IPS-20b (cell line): Measurements from ENCODE around the gene MRPL52.

ENCODE experiments used
- H3K27ac ChIP-seq: one replicate; pipeline ENCODE4 v1.5.1; 2013; ENCODE audit warnings: low read length
- H3K27me3 ChIP-seq: 2 replicates; pipeline ENCODE4 v1.6.1; 2013; ENCODE audit warnings: mild to moderate bottlenecking, low read length, inconsistent platforms; ENCODE audit not compliant: insufficient read depth
- H3K36me3 ChIP-seq: 2 replicates; pipeline ENCODE4 v1.6.1; 2013; ENCODE audit warnings: low read depth, mild to moderate bottlenecking, inconsistent platforms, low read length, moderate library complexity; ENCODE audit not compliant: insufficient read depth
- H3K4me1 ChIP-seq: 2 replicates; pipeline ENCODE4 v1.6.1; 2013; ENCODE audit warnings: mild to moderate bottlenecking, control low read depth, inconsistent platforms, low read length, moderate library complexity; ENCODE audit not compliant: insufficient read depth
- H3K4me3 ChIP-seq: 2 replicates; pipeline ENCODE4 v1.5.1; 2013; ENCODE audit warnings: mild to moderate bottlenecking, low read length, inconsistent platforms
- H3K9ac ChIP-seq: 2 replicates; pipeline ENCODE4 v1.6.1; 2013; ENCODE audit warnings: low read depth, mild to moderate bottlenecking, inconsistent platforms, low read length, moderate library complexity
- H3K9me3 ChIP-seq: 2 replicates; pipeline ENCODE4 v1.6.1; 2013; ENCODE audit warnings: mild to moderate bottlenecking, low read depth, low read length, inconsistent platforms; ENCODE audit not compliant: insufficient read depth

Gene MRPL52

DNA sequence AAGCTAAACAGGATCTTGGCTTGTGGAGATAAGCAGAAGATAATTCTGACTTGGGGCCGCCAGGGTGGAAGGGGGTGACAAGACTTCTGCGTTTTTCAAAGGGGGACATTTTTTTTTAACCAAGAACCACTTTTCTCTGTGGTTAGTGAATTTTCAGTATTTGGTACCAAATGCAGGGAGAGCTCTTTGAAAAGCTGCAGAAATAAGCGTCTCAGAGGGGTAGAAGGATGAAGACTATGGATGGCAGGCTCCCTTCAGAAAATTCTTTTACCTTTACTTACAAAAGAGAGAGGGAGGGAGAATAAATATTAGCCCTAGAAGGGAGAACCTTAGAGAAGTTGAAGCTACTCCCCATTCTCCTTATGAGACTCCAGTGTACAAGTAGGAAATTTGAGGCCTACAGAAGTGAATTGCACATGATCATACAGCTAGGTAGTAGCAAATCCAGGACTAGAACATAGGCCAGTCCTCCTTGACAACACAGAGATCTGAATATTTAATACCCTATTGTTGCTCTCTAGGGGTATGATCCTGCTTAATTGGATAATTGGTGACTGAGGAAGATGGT is 840 bp downstream of the MRPL52 start:
- Histone ChIP-seq H3K4me3 (peak overlapping the region; percentile 85), H3K9me3 (no peaks in the 10 kb centered on the region), H3K27me3 (no peaks in the 10 kb centered on the region), H3K27ac (peak overlapping the region; percentile 52), H3K4me1 (peaks cover 7% of the 10 kb centered on the region; the same call in 1 of the 2 replicates), H3K9ac (peak overlapping the region; percentile 93; the same call in 1 of the 2 replicates), H3K36me3 (peaks cover 34% of the 10 kb centered on the region)

DNA sequence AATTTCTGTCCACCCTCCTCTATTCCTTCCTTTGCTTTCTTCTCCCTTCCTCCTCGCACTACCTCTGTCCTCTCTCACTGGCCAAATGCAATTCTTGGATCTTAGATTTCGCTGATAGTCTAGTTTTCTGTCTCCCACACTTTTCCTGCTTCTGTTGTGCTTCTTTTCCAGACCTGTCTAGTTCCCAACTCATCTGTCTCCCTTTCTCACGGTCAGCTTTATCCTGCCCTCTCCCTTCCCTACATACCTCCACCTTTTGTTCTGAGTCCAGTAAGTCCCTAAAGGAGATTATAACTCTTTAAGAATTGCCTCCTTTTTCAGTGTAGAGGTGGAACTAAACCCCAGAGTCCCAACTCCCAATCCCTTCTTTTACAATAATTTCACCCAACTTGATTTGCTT is 5.8 kb downstream of the MRPL52 start:
- H3K9me3 ChIP-seq, result no peaks in the 10 kb centered on the region
- H3K27me3 ChIP-seq, result peaks cover 14% of the 10 kb centered on the region; the same call in 1 of the 2 replicates
- H3K4me3 ChIP-seq, result peak overlapping the region; percentile 90; the same call in 1 of the 2 replicates
- H3K27ac ChIP-seq, result no peak overlapping the region
- peak overlapping the region; percentile 93; the same call in 1 of the 2 replicates for H3K9ac ChIP-seq
- H3K4me1 ChIP-seq, result peaks cover 23% of the 10 kb centered on the region; the same call in 1 of the 2 replicates
- H3K36me3 ChIP-seq, result peaks cover 34% of the 10 kb centered on the region

DNA sequence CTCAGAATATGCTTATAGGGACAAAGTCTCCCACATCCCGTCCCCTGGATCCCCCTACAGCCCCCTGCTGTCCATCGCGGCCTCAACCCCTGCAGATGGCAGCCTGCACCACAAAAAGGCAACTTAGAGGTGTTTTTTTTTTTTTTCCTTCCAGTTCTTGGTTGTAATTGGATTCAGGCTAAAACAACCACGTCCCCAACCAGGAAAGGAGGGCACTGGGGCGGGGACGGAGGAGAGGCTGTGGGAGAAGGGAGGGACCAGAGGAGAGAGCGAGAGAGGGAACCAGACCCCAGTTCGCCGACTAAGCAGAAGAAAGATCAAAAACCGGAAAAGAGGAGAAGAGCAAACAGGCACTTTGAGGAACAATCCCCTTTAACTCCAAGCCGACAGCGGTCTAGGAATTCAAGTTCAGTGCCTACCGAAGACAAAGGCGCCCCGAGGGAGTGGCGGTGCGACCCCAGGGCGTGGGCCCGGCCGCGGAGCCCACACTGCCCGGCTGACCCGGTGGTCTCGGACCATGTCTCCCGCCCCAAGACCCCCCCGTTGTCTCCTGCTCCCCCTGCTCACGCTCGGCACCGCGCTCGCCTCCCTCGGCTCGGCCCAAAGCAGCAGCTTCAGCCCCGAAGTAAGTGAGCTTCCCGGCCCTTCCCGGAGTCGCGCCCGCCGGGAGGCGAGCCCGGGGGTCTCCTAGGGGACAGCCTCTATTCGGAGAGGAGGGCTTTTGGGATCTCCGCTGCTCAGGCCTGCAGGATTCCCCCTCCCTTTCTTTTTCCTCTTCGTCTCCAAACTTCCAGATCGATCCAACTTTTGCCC is 6.8 kb downstream of the MRPL52 start, which contains the start of gene MMP14:
TSS of gene MMP14 (plus strand) at position 285 of the 813 bp plus-strand sequence. CDS start at position 518, 233 bp downstream.
- H3K36me3 ChIP-seq, result peaks cover 29% of the 10 kb centered on the region
- peaks cover 20% of the 10 kb centered on the region; the same call in 1 of the 2 replicates for H3K4me1 ChIP-seq
- H3K27ac ChIP-seq, result no peak within 1 kb of the TSS
- peak within 1 kb of the TSS; percentile 93 for H3K9ac ChIP-seq
- H3K9me3 ChIP-seq, result no peaks in the 10 kb centered on the region
- H3K4me3 ChIP-seq, result peak within 1 kb of the TSS; percentile 90
- peaks cover 14% of the 10 kb centered on the region; the same call in 1 of the 2 replicates for H3K27me3 ChIP-seq

DNA sequence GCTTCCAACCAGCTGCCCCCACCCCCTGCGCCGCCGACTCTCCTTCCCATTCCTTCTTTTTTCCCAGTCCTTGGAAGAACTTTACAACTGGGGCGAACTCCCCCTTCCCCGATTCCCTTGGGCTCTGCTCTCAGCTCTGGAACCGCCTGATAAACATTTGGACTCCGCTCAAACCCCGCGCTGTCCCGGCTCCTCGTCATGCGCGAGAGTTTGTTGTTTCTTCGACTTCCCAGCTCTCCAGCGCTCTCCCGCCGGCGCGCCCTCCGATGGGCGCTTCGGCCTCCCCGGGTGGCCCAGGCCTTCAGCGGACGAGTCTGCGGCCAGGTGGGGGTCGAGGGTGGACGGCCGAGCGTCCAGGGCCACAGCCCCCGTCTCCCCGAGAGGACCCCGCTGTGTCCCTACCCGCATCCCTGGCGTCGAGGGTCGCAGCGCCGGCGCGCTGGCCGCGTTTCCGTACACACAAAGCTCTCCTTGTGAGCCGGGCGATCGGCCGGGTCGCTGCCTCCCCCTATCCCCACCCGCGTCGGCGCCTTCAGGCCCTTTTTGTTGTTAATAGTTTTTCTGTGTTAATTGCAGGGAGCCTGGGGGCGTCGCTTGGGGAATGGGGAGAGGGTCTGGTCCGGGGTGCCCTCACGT is 7.5 kb downstream of the MRPL52 start:
- Histone ChIP-seq H3K27ac (no peak overlapping the region), H3K36me3 (peaks cover 30% of the 10 kb centered on the region), H3K9me3 (no peaks in the 10 kb centered on the region), H3K27me3 (peaks cover 14% of the 10 kb centered on the region; the same call in 1 of the 2 replicates), H3K4me3 (peak overlapping the region; percentile 90), H3K9ac (peak overlapping the region; percentile 93), H3K4me1 (peaks cover 20% of the 10 kb centered on the region; the same call in 1 of the 2 replicates)

DNA sequence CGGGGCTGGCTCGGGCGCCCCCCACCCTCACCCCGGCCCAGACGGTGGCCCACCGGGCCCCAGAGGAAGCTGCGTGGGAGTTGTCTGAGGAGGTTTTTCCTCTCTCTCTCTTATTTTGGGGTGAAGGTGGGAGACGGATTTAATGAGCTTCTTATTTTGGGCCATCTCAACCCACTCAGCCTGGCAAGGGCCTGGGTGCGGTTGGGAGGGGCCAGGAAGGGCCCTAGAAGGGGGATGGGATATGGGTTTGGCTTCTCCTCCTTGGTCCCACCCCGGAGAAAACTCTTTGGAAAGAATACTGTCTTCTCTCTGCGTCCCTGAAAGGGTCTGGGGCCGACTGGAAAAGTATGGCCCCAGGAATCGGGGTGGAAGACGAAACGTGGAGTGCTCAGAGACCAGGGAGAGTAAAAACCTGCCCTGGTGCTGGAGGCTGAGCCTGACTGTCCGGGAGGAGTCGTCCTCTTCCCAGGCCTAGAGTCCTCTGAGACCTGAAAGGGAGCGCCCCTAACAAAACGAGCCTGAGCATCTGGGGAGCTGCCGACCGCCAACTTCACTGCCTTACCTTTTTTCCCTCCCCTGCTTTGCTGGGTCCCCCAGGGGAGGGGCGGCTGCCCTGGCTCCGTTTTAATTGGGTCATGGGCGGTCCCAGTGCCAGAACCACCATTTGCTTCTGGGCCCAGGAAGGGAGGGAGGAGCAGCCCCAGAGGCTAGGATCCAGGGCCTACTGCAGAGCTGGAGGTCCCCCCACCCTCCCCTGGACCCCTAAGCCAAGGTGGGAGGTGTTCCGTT is 8.3 kb downstream of the MRPL52 start:
- Histone ChIP-seq H3K9me3 (no peaks in the 10 kb centered on the region), H3K27me3 (peaks cover 14% of the 10 kb centered on the region; the same call in 1 of the 2 replicates), H3K4me1 (peaks cover 20% of the 10 kb centered on the region; the same call in 1 of the 2 replicates), H3K4me3 (peak overlapping the region; percentile 90), H3K9ac (peak overlapping the region; percentile 93), H3K27ac (peak overlapping the region; percentile 52), H3K36me3 (peaks cover 37% of the 10 kb centered on the region)

DNA sequence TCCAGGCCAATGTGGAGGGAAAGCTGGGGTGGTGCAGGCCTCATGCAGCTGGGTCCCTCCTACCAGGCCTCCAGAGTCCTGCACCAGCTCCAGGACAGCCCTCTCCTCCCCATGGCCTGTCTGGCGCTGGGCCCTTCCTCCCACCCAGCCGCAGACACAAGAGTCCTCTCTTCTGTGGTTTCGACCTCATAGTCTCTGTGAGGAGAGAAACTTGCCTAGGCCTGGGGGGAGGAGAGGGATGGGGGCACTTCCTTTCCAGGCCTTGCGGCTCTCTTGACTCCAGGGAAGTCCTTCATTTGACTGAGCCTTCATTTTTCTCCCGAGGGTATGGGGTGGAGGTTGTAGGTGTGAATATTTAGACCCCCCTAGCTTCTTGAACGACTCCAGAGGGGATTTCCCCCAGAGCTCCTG is 8.9 kb downstream of the MRPL52 start:
- peak overlapping the region; percentile 52 for H3K27ac ChIP-seq
- H3K9ac ChIP-seq, result peak overlapping the region; percentile 93; the same call in 1 of the 2 replicates
- peaks cover 37% of the 10 kb centered on the region for H3K36me3 ChIP-seq
- H3K4me3 ChIP-seq, result peak overlapping the region; percentile 90
- peaks cover 14% of the 10 kb centered on the region; the same call in 1 of the 2 replicates for H3K27me3 ChIP-seq
- peaks cover 20% of the 10 kb centered on the region; the same call in 1 of the 2 replicates for H3K4me1 ChIP-seq
- no peaks in the 10 kb centered on the region for H3K9me3 ChIP-seq

DNA sequence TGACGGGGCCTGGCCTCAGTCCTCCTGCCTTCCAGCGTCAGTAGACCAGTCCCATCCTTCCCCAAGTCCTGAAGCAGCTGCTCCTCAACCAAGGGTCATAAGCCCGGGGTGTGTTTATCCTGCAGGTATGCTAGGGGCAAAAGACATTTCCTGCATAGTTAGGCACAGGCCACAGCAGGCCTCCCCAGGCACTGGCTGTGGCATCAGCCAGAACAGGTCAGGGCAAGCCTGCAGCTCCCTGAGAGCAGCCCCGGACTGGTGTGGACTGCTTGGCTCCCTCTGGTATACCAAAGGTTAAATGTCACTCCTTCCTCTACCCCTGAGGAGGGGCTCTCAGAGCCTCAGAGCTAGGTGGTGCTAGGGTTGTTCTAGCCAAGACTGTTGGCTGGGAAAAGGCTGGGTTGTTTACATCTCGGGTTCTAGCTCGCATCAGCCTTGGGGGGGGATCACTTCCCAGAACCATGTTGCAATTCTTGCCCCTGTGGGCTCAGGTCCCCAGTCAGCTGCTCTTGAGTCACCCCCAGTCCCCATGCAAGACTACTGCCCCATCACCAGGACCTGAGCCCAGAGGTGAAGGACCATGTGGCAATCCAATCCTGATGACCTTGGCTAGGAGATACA is 9.6 kb downstream of the MRPL52 start:
- H3K9ac ChIP-seq, result peak overlapping the region; percentile 93; the same call in 1 of the 2 replicates
- H3K27ac ChIP-seq, result no peak overlapping the region
- H3K4me3 ChIP-seq, result peak overlapping the region; percentile 90; the same call in 1 of the 2 replicates
- peaks cover 20% of the 10 kb centered on the region; the same call in 1 of the 2 replicates for H3K4me1 ChIP-seq
- H3K9me3 ChIP-seq, result no peaks in the 10 kb centered on the region
- H3K27me3 ChIP-seq, result peaks cover 14% of the 10 kb centered on the region; the same call in 1 of the 2 replicates
- H3K36me3 ChIP-seq, result peaks cover 35% of the 10 kb centered on the region

DNA sequence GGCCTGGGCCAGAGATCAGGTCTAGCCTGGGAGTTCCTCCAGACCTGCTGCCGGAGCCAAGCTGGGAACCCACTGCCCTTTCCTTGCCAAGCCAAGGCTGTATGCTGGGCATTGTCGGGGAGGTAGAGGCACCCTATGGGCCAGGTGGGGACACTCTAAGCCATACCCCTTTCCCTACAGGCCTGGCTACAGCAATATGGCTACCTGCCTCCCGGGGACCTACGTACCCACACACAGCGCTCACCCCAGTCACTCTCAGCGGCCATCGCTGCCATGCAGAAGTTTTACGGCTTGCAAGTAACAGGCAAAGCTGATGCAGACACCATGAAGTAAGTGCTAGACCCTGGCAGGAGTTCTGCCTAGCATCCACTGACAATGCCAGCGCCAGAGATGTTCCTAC is 11.6 kb downstream of the MRPL52 start:
- no peak overlapping the region for H3K9ac ChIP-seq
- no peak overlapping the region for H3K27ac ChIP-seq
- H3K4me3 ChIP-seq, result no peak overlapping the region
- H3K4me1 ChIP-seq, result peaks cover 14% of the 10 kb centered on the region; the same call in 1 of the 2 replicates
- peaks cover 14% of the 10 kb centered on the region; the same call in 1 of the 2 replicates for H3K27me3 ChIP-seq
- no peaks in the 10 kb centered on the region for H3K9me3 ChIP-seq
- peaks cover 41% of the 10 kb centered on the region for H3K36me3 ChIP-seq

DNA sequence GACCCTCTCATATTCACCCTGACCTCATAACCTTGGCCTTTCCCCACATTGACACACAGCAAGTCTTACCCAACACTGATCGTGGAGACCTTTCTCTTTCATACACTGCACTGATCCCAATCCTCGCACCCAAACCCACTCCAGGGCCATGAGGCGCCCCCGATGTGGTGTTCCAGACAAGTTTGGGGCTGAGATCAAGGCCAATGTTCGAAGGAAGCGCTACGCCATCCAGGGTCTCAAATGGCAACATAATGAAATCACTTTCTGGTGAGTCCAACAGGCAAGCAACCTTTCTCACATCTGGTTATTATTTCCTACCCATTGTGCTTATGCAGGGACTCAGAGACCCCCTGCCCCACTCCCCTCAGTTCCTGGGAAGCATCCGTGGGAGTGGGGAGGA is 12.1 kb downstream of the MRPL52 start:
- Histone ChIP-seq H3K4me1 (peaks cover 14% of the 10 kb centered on the region; the same call in 1 of the 2 replicates), H3K27me3 (peaks cover 14% of the 10 kb centered on the region; the same call in 1 of the 2 replicates), H3K9ac (no peak overlapping the region), H3K27ac (no peak overlapping the region), H3K9me3 (no peaks in the 10 kb centered on the region), H3K4me3 (no peak overlapping the region), H3K36me3 (peaks cover 44% of the 10 kb centered on the region)

DNA sequence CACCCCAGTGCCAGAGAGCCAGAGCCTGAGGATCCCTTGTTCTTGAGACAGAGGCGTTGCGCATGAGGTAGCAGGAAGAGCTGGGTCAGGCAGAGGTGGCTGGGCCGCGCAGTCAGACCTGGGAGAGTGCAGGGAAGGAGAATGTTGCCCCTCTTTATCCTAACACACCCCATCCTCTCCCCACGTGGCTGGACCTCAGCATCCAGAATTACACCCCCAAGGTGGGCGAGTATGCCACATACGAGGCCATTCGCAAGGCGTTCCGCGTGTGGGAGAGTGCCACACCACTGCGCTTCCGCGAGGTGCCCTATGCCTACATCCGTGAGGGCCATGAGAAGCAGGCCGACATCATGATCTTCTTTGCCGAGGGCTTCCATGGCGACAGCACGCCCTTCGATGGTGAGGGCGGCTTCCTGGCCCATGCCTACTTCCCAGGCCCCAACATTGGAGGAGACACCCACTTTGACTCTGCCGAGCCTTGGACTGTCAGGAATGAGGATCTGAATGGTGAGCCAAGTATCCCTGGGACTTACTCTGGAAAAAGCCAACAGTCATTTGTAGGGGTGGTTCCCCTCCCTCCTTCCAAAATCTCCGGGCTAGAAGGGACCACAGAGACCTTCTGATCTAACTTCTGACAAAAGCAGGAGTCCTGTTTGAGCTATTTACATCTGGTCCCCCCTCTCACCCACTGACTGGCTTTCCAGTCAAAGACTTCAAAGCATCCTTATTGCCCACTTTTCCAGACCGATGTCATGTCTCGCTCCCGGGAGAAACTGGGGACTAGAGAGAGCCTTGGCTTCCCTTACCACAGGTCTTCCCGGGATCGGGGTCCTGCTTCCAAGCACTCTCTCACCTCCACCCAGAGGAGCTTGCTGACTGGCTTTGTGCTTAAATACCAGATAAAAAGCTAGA is 12.8 kb downstream of the MRPL52 start:
- Histone ChIP-seq H3K27ac (no peak overlapping the region), H3K4me3 (no peak overlapping the region), H3K9me3 (no peaks in the 10 kb centered on the region), H3K27me3 (peaks cover 7% of the 10 kb centered on the region; the same call in 1 of the 2 replicates), H3K4me1 (peaks cover 14% of the 10 kb centered on the region; the same call in 1 of the 2 replicates), H3K9ac (no peak overlapping the region), H3K36me3 (peaks cover 44% of the 10 kb centered on the region)
